Measurements from ENCODE around the gene RIOX2.

The RIOX2 gene

GRCh38 chr3:97942801-97943546 is 29.3 kb downstream of the RIOX2 start:
- Histone ChIP-seq H3K4me2 (no peak overlapping the region), H3K4me3 (no peak overlapping the region), H3K27ac (no peak overlapping the region), H3K27me3 (no peaks in the 10 kb centered on the region), H3K9ac (no peak overlapping the region), H4K20me1 (no peaks in the 10 kb centered on the region), H3K36me3 (peaks cover 58% of the 10 kb centered on the region), H3K4me1 (no peaks in the 10 kb centered on the region), H3K9me3 (no peaks in the 10 kb centered on the region)
- no peak for TF ChIP-seq Cebpa-rat (IDR thresholded peaks at IDR 0.05)

- Histone ChIP-seq H3K4me3 (no peak overlapping the region), H3K9ac (no peak overlapping the region), H3K9me3 (no peaks in the 10 kb centered on the region), H3K27me3 (no peaks in the 10 kb centered on the region), H4K20me1 (no peaks in the 10 kb centered on the region), H3K36me3 (peaks cover 30% of the 10 kb centered on the region), H3K4me2 (no peak overlapping the region), H3K27ac (no peak overlapping the region), H3K4me1 (no peaks in the 10 kb centered on the region)
- no peak for TF ChIP-seq Cebpa-rat (IDR thresholded peaks at IDR 0.05)
These were observed 32.2 kb downstream of the RIOX2 start for GRCh38 chr3:97940034-97940433.

GRCh38 chr3:97939401-97939800 is 32.8 kb downstream of the RIOX2 start:
- Histone ChIP-seq H3K9me3 (no peaks in the 10 kb centered on the region), H3K9ac (no peak overlapping the region), H3K4me2 (no peak overlapping the region), H3K4me3 (no peak overlapping the region), H3K36me3 (peaks cover 26% of the 10 kb centered on the region), H3K27me3 (no peaks in the 10 kb centered on the region), H3K27ac (no peak overlapping the region), H4K20me1 (no peaks in the 10 kb centered on the region), H3K4me1 (no peaks in the 10 kb centered on the region)
- TF ChIP-seq Cebpa-rat (IDR thresholded peaks at IDR 0.05) = no peak

GRCh38 chr3:97938444-97938843 is 33.8 kb downstream of the RIOX2 start:
- Histone ChIP-seq H3K27me3 (no peaks in the 10 kb centered on the region), H3K9ac (no peak overlapping the region), H3K36me3 (peaks cover 19% of the 10 kb centered on the region), H3K4me3 (no peak overlapping the region), H4K20me1 (no peaks in the 10 kb centered on the region), H3K4me1 (no peaks in the 10 kb centered on the region), H3K4me2 (no peak overlapping the region), H3K9me3 (no peaks in the 10 kb centered on the region), H3K27ac (no peak overlapping the region)
- TF ChIP-seq Cebpa-rat (IDR thresholded peaks at IDR 0.05) = no peak

DNA sequence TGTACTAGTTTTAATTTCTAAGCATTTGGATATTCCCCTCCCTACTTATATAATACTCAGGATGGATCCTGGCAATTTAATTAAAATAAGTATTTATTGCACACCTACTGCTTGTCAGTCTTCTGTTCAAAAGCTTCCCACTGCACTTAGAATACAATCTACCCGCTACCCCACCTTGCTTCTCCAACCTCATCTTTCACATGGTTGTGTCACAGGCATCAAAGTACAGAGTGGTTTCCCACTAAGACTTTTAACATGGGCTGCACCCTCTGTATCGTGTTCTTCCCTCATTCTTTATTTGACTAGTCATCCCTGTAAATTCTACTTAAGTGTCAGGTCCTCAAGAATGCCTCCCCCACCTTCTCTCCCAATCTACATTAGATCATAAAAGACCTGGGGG is 35.0 kb downstream of the RIOX2 start:
- Histone ChIP-seq H3K4me2 (no peak overlapping the region), H3K27ac (no peak overlapping the region), H3K4me3 (no peak overlapping the region), H3K27me3 (no peaks in the 10 kb centered on the region), H4K20me1 (no peaks in the 10 kb centered on the region), H3K9me3 (no peaks in the 10 kb centered on the region), H3K9ac (no peak overlapping the region), H3K4me1 (no peaks in the 10 kb centered on the region), H3K36me3 (peaks cover 8% of the 10 kb centered on the region)
- TF ChIP-seq Cebpa-rat (IDR thresholded peaks at IDR 0.05) = no peak

GRCh38 chr3:97935842-97936241 is 36.4 kb downstream of the RIOX2 start:
- Histone ChIP-seq H3K36me3 (peaks cover 4% of the 10 kb centered on the region; the same call in 1 of the 2 replicates), H3K9me3 (no peaks in the 10 kb centered on the region), H3K27me3 (no peaks in the 10 kb centered on the region), H3K9ac (no peak overlapping the region), H3K27ac (no peak overlapping the region), H3K4me1 (no peaks in the 10 kb centered on the region), H3K4me3 (no peak overlapping the region), H4K20me1 (no peaks in the 10 kb centered on the region), H3K4me2 (no peak overlapping the region)
- no peak for TF ChIP-seq Cebpa-rat (IDR thresholded peaks at IDR 0.05)

GRCh38 chr3:97934980-97935695 is 37.1 kb downstream of the RIOX2 start:
- Histone ChIP-seq H3K36me3 (peaks cover 4% of the 10 kb centered on the region; the same call in 1 of the 2 replicates), H3K27ac (no peak overlapping the region), H3K4me2 (no peak overlapping the region), H4K20me1 (no peaks in the 10 kb centered on the region), H3K9me3 (no peaks in the 10 kb centered on the region), H3K27me3 (no peaks in the 10 kb centered on the region), H3K4me1 (no peaks in the 10 kb centered on the region; the same call in 1 of the 2 replicates), H3K9ac (no peak overlapping the region), H3K4me3 (no peak overlapping the region)
- no peak for TF ChIP-seq Cebpa-rat (IDR thresholded peaks at IDR 0.05)

GRCh38 chr3:97932387-97932801 is 39.8 kb downstream of the RIOX2 start:
- no peak for TF ChIP-seq Cebpa-rat (IDR thresholded peaks at IDR 0.05)
- Histone ChIP-seq H3K4me1 (no peaks in the 10 kb centered on the region; the same call in 1 of the 2 replicates), H3K27ac (no peak overlapping the region), H3K9me3 (no peaks in the 10 kb centered on the region), H3K36me3 (no peaks in the 10 kb centered on the region), H3K4me3 (no peak overlapping the region), H3K4me2 (no peak overlapping the region), H3K27me3 (no peaks in the 10 kb centered on the region), H4K20me1 (no peaks in the 10 kb centered on the region), H3K9ac (no peak overlapping the region)

DNA sequence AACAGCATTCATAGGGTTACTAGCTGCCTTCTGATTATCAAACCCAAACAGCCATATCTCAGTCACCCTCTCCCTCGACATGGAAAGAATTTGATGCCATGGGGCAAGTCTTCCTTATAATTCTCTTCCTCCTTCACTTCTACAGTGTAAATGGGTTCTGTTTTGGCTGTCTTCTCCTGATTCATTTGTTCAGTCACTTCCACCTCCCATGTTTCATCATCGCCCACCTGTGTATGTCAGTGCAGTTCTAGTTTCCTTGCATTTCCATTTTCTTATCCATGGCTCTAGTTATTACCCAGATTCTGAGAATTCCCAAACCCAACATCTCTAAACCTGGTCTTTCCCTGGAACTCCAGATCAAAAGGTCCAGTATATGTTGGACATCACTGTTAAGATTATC is 41.0 kb downstream of the RIOX2 start:
- no peak for TF ChIP-seq Cebpa-rat (IDR thresholded peaks at IDR 0.05)
- Histone ChIP-seq H3K4me3 (no peak overlapping the region), H3K27me3 (no peaks in the 10 kb centered on the region), H3K27ac (no peak overlapping the region), H3K36me3 (no peaks in the 10 kb centered on the region), H4K20me1 (no peaks in the 10 kb centered on the region), H3K4me1 (no peaks in the 10 kb centered on the region; the same call in 1 of the 2 replicates), H3K9ac (no peak overlapping the region), H3K4me2 (no peak overlapping the region), H3K9me3 (no peaks in the 10 kb centered on the region; the same call in 1 of the 2 replicates)

GRCh38 chr3:97930018-97930417 is 42.2 kb downstream of the RIOX2 start:
- H3K9ac ChIP-seq = no peak overlapping the region
- H3K4me2 ChIP-seq = no peak overlapping the region; the same call in 1 of the 2 replicates
- no peaks in the 10 kb centered on the region for H3K27me3 ChIP-seq
- no peaks in the 10 kb centered on the region for H3K36me3 ChIP-seq
- no peaks in the 10 kb centered on the region; the same call in 1 of the 2 replicates for H3K4me1 ChIP-seq
- no peaks in the 10 kb centered on the region for H4K20me1 ChIP-seq
- no peak overlapping the region for H3K27ac ChIP-seq
- no peak overlapping the region for H3K4me3 ChIP-seq
- H3K9me3 ChIP-seq = no peaks in the 10 kb centered on the region; the same call in 1 of the 2 replicates
- TF ChIP-seq Cebpa-rat (IDR thresholded peaks at IDR 0.05) = no peak
